Esophagus muscularis mucosa (tissue), 4 donors: ENCODE data around the gene CPNE6. TPM values are rescaled to one million over a fixed set of nuclear protein-coding genes. Genes with fewer than 3 reads are reported as not detected.

Source experiments
- DNase-seq: peaks from one replicate; pipeline ENCODE4 v3.0.0-alpha.2; 2017; ENCODE audit errors: extremely low spot score
- H3K27ac ChIP-seq, 4 donors: fragments of 200-600 bp; sonication (generic); replicated peaks in 1 of 4; 1 replicate in 3 of 4; 2 replicates in 1 of 4; pipeline ENCODE4 v1.5.1; 2016 to 2019; ENCODE audit warnings: mild to moderate bottlenecking in 1 of 4
- H3K27me3 ChIP-seq, 4 donors: fragments of 200-600 bp; sonication (generic); one replicate each; pipeline versions ENCODE4 v1.5.1 to v1.6.0; 2016 to 2019
- H3K36me3 ChIP-seq, 4 donors: fragments of 200-600 bp; sonication (generic); one replicate each; pipeline ENCODE4 v1.5.1; 2016 to 2019
- H3K4me1 ChIP-seq, 4 donors: fragments of 200-600 bp; sonication (generic); one replicate each; pipeline ENCODE4 v1.5.1; 2016 to 2019
- H3K4me3 ChIP-seq, 4 donors: fragments of 200-600 bp; sonication (generic); 1 replicate in 2 of 4; 2 replicates in 2 of 4; pipeline ENCODE4 v1.5.1; 2016 to 2019; ENCODE audit warnings: mild to moderate bottlenecking in 4 of 4, moderate library complexity in 1 of 4
- H3K9me3 ChIP-seq, 4 donors: fragments of 200-600 bp; sonication (generic); 1 replicate in 3 of 4; 2 replicates in 1 of 4; pipeline ENCODE4 v1.5.1; 2016 to 2019
- EP300 ChIP-seq: sonication (generic); formaldehyde crosslinking; IDR thresholded peaks from one replicate; pipeline ENCODE4 v1.6.1; 2017; ENCODE audit warnings: antibody characterized with exemption
- POLR2A ChIP-seq: fragments of 450-650 bp; IDR thresholded peaks from one replicate; pipeline ENCODE4 v1.6.1; 2017; ENCODE audit warnings: antibody characterized with exemption, moderate library complexity, mild to moderate bottlenecking, low read depth
- POLR2AphosphoS5 ChIP-seq, 2 donors: sonication (generic); formaldehyde crosslinking; IDR thresholded peaks; one replicate each; pipeline ENCODE4 v1.6.1; 2017; ENCODE audit warnings: antibody characterized with exemption in 2 of 2
- WGBS: methylation state at CpG from one replicate; pipeline ENCODE4 v1.1.5; 2018; 5-methylcytosine and 5-hydroxymethylcytosine counted together
- intact Hi-C: fragments of 100-400 bp; cut with DNase I; formaldehyde crosslinking; loops from one replicate; pipeline ENCODE4 v1.15.1; 2023
- total RNA-seq, 4 donors: library from RNA; depleted of rRNA; stranded (reverse); fragments of >200 nt; gene quantifications; one replicate each; pipeline versions ENCODE4 v1.1.0 to v1.2.1, GENCODE V29; 2016
- TF ChIP-seq, protein P1 (sequence below), 3 experiments: fragments of 200-600 bp in 2 of 3; fragments of 450-650 bp in 1 of 3; sonication (generic) in 2 of 3; IDR thresholded peaks; one replicate each; pipeline ENCODE4 v1.5.1; 2017 to 2019; ENCODE audit warnings: antibody characterized with exemption in 3 of 3, mild to moderate bottlenecking in 2 of 3, moderate library complexity in 1 of 3

Gene CPNE6
- total RNA-seq, 4 donors from 2014 or later = 0.26 to 0.34 (median 0.33) TPM; not detected in 1

DNA sequence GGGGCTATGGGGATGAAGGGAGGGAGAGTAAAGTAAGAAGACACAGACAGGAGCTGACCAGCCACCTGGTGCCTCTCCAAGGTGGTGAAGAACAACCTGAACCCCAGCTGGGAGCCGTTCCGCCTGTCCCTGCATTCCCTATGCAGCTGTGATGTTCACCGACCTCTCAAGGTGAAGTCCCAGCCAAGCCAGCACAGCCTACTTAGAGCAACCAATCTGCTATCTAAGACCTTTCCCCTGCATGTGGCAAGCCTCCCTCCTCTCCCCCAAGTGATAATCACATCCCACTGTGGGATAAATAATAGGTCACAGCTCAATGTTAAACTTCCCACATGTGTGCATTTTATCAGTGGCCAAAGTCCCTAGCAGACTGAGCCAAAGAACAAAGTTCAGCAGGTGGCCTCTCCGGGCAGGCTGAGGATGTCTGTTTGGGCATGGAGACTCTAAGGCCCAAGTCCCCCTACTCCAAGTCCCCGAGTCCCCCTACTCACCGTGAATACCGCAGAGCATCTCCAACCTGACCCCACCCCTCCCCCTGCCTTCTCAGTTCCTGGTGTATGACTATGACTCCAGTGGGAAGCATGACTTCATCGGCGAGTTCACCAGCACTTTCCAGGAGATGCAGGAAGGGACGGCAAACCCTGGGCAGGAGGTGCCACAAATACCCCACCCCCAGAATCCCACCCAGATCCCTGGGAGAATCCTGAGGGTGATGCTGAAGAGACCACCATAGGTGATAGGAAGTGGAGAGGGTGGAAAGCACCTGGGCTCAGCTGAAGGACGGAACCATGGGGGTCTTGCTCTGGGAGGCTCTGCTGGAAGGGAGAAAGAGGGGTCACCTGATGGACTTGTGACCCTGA lies 3.5 kb downstream of the CPNE6 start:
- WGBS = 88% methylated on average over 7 of the region's 11 CpGs
- Histone ChIP-seq H3K9me3 (no peaks in the 10 kb centered on the region), H3K4me3 (no peak overlapping the region), H3K36me3 (no peaks in the 10 kb centered on the region), H3K27ac (no peak overlapping the region), H3K4me1 (peaks cover 0 to 20% (median 17%) of the 10 kb centered on the region in 4 donors), H3K27me3 (peaks cover 0 to 27% (median 2%) of the 10 kb centered on the region in 4 donors)
- TF ChIP-seq POLR2AphosphoS5 (IDR thresholded peaks at IDR 0.05) = no peak
- no peak for DNase-seq
- intact Hi-C loops = no loop called here

DNA sequence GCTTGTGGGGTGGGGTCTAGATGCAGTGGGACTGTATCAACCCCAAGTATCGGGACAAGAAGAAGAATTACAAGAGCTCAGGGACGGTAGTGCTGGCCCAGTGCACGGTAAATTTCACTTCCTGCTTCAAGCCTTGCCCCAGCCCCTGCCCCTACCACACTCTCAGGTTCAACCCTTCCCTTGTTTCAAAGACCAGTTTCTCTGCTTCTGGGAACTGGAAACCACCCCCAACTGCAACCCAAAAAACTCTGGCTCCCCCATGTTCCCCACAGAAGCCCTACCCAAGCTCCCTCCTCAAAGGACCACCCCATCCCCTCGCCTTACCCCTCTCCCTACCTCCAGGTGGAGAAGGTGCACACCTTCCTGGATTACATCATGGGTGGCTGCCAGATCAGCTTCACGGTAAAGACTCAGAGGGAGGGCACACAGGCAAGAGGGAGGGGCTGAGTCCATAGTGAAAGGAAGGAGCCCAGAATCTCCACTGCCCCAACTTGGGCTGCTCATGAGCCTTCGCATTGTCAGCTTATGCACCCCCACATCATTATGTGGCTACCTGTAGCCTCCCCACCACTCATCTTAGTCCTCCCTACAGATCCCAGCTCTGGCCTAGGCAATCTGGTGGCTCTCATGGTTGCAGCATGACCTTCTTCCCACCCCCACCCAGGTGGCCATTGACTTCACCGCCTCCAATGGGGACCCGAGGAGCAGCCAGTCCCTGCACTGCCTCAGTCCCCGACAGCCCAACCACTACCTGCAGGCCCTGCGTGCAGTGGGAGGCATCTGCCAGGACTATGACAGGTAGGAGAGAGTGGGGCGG lies 4.3 kb downstream of the CPNE6 start:
- H3K4me1 ChIP-seq = peaks cover under 1 to 22% (median 19%) of the 10 kb centered on the region in 4 donors
- H3K27ac ChIP-seq = no peak overlapping the region
- intact Hi-C loops = no loop called here
- DNase-seq = no peak
- H3K36me3 ChIP-seq = no peaks in the 10 kb centered on the region
- no peak for TF ChIP-seq POLR2AphosphoS5 (IDR thresholded peaks at IDR 0.05)
- TF ChIP-seq POLR2A = no peak
- TF ChIP-seq EP300 = no peak
- TF ChIP-seq, protein P1, sequence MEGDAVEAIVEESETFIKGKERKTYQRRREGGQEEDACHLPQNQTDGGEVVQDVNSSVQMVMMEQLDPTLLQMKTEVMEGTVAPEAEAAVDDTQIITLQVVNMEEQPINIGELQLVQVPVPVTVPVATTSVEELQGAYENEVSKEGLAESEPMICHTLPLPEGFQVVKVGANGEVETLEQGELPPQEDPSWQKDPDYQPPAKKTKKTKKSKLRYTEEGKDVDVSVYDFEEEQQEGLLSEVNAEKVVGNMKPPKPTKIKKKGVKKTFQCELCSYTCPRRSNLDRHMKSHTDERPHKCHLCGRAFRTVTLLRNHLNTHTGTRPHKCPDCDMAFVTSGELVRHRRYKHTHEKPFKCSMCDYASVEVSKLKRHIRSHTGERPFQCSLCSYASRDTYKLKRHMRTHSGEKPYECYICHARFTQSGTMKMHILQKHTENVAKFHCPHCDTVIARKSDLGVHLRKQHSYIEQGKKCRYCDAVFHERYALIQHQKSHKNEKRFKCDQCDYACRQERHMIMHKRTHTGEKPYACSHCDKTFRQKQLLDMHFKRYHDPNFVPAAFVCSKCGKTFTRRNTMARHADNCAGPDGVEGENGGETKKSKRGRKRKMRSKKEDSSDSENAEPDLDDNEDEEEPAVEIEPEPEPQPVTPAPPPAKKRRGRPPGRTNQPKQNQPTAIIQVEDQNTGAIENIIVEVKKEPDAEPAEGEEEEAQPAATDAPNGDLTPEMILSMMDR (IDR thresholded peaks at IDR 0.05) = no peak
- no peak overlapping the region for H3K4me3 ChIP-seq
- no peaks in the 10 kb centered on the region for H3K9me3 ChIP-seq
- 76% methylated on average over 8 of the region's 11 CpGs for WGBS
- peaks cover 0 to 27% (median 2%) of the 10 kb centered on the region in 4 donors for H3K27me3 ChIP-seq

DNA sequence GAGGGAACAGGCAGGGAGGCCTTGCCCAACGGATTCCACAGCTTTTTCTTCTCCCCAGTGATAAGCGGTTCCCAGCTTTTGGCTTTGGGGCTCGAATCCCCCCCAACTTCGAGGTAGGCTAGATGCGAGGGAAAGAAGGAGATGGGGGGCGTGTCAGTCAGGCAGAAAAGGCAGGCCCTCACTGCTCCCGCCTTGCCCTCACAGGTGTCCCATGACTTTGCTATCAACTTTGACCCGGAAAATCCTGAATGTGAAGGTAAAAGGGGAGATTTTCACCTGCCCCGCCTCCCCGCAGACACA lies 4.9 kb downstream of the CPNE6 start:
- TF ChIP-seq EP300 = no peak
- TF ChIP-seq POLR2A = no peak
- TF ChIP-seq, protein P1 (IDR thresholded peaks at IDR 0.05) = no peak
- TF ChIP-seq POLR2AphosphoS5 (IDR thresholded peaks at IDR 0.05) = no peak
- DNase-seq = no peak
- Histone ChIP-seq H3K27me3 (peaks cover 0 to 26% (median 2%) of the 10 kb centered on the region in 4 donors), H3K4me1 (peaks cover 3 to 24% (median 23%) of the 10 kb centered on the region in 4 donors), H3K4me3 (no peak overlapping the region), H3K27ac (no peak overlapping the region), H3K9me3 (no peaks in the 10 kb centered on the region), H3K36me3 (no peaks in the 10 kb centered on the region)
- 88% methylated on average over 10 of the region's 10 CpGs for WGBS
- intact Hi-C loops = no loop called here

DNA sequence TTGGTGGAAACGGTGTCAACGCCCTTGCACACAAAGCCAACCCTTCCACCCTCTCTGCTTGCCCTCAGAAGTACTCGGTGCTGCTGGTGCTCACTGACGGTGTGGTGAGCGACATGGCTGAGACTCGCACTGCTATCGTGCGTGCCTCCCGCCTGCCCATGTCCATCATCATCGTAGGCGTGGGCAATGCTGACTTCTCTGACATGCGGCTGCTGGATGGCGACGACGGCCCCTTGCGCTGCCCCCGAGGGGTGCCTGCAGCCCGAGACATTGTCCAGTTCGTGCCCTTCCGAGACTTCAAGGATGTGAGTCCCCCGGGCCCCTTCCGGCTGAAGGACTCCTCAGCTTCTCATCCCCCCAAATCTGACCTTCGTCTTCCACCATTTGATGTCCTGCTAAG lies 5.7 kb downstream of the CPNE6 start:
- TF ChIP-seq POLR2A (no peak), EP300 (no peak), POLR2AphosphoS5 (IDR thresholded peaks at IDR 0.05) (no peak)
- TF ChIP-seq, protein P1 (IDR thresholded peaks at IDR 0.05) = no peak
- Histone ChIP-seq H3K4me1 (peaks cover 9 to 23% (median 21%) of the 10 kb centered on the region in 4 donors), H3K27ac (no peak overlapping the region), H3K4me3 (no peak overlapping the region), H3K27me3 (peaks cover 0 to 17% (median 2%) of the 10 kb centered on the region in 4 donors), H3K36me3 (no peaks in the 10 kb centered on the region), H3K9me3 (no peaks in the 10 kb centered on the region)
- DNase-seq = no peak
- 93% methylated on average over 18 of the region's 23 CpGs for WGBS
- intact Hi-C loops = no loop called here

DNA sequence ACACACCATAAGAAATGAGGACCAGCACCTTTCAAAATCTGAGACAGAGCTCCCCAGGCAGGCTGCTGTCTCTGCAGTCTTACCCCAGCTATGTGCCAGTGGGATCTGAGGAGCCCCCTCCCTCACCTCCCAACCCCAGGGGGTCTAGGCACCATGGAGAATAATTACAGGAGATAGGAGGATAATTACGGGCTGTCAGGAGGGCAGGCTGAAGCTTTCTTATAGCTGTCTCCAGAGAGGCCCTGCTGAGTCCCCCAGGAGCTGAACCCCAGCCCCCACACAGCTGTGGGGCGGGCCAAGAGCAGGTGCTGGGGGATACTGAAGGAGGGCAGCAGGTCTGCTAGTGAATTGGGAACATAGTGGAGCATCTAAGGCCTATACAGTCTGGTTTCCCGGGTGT lies 6.8 kb downstream of the CPNE6 start:
- Histone ChIP-seq H3K9me3 (no peaks in the 10 kb centered on the region), H3K27ac (no peak overlapping the region), H3K27me3 (peaks cover 0 to 7% (median 0%) of the 10 kb centered on the region in 4 donors), H3K36me3 (no peaks in the 10 kb centered on the region), H3K4me1 (peaks cover 9 to 15% (median 14%) of the 10 kb centered on the region in 4 donors), H3K4me3 (no peak overlapping the region)
- no peak for DNase-seq
- WGBS = 63% methylated on average over 2 of the region's 3 CpGs
- TF ChIP-seq POLR2A = no peak
- TF ChIP-seq POLR2AphosphoS5 (IDR thresholded peaks at IDR 0.05) = no peak
- TF ChIP-seq EP300 = no peak
- intact Hi-C loops = no loop called here
